Right lobe of liver (tissue), 4 donors: ENCODE results near the gene SNX8.

ENCODE experiments used
- CTCF ChIP-seq, 4 donors: fragments of 200-600 bp in 3 of 4; fragments of 450-650 bp in 1 of 4; IDR thresholded peaks; one replicate each; pipeline versions ENCODE4 v1.5.1 to v1.8.0; 2016 to 2022; ENCODE audit warnings: antibody characterized with exemption in 4 of 4, mild to moderate bottlenecking in 2 of 4
- POLR2A ChIP-seq: fragments of 450-650 bp; IDR thresholded peaks from one replicate; pipeline ENCODE4 v1.6.1; 2017; ENCODE audit warnings: antibody characterized with exemption, mild to moderate bottlenecking
- donor health status: DM: no; HTN: no; CAD: no.
- donor health status: DM: no; HTN: no; CAD: no.
- donor health status: DM: no; HTN: yes; CAD: no.

DNA sequence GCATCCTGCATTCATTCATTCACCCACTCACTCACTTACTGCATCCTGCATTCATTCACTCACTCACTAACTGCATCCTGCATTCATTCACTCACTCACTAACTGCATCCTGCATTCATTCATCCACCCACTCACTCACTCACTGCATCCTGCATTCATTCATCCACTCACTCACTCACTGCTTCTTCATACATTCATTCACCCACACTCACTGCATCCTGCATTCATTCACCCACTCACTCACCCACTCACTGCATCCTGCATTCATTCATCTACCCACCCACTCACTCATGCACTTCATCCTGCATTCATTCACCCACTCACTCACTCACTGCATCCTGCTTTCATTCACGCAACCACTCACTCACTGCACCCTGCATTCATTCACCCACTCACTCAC, 1.5 kb upstream of the SNX8 start:
- TF ChIP-seq CTCF (IDR thresholded peaks at IDR 0.05) (no peak), POLR2A (no peak)
